HepG2 (cell line): ENCODE data around the gene ELOVL7. TPM values are rescaled to one million over a fixed set of nuclear protein-coding genes. Genes with fewer than 3 reads are reported as not detected.

Source experiments
- ATAC-seq: fragments of 200-7000 bp; cut with Tn5 transposase; 3 replicates; pipeline ENCODE4 v1.9.1; 2020; ENCODE audit warnings: mild to moderate bottlenecking, moderate library complexity
- BruUV-seq: library from RNA; stranded (reverse); fragments of 400-500 nt; replicated peaks from 2 replicates; lab custom pipeline; 2021; lab: Mats Ljungman, UMichigan
- CTCF ChIA-PET: fragments of 300-600 bp; formaldehyde crosslinking; extraction: SDS; loops from one replicate; lab custom pipeline; 2021; ENCODE audit warnings: low total read pairs, inconsistent platforms, low intra/inter-chr PET ratio; lab: Yijun Ruan, JAX
- POLR2A ChIA-PET: fragments of 350-600 bp; sonication (Branson Sonifier 250); formaldehyde crosslinking; loops from one replicate; lab custom pipeline; 2020; ENCODE audit warnings: antibody characterized with exemption, inconsistent platforms; lab: Yijun Ruan, JAX
- DNase-seq: peaks from one replicate; pipeline ENCODE4 v3.0.0-alpha.2; 2015; ENCODE audit warnings: low spot score
- FAIRE-seq: peaks from 3 replicates; lab custom pipeline; 2011; peaks lifted over from hg19 to GRCh38; lab: Jason Lieb, UNC
- H2AFZ ChIP-seq: one replicate; pipeline ENCODE4 v1.6.1; 2011; ENCODE audit warnings: low read length, inconsistent platforms
- H3K27ac ChIP-seq: fragments of 300-600 bp; 3 replicates; pipeline ENCODE4 v1.8.0; 2011; ENCODE audit warnings: mixed run types, mild to moderate bottlenecking, mixed read lengths, low read length, inconsistent platforms; ENCODE audit not compliant: insufficient read depth; ENCODE audit errors: extremely low read length
- H3K27me3 ChIP-seq, 2 experiments: fragments of 200-600 bp in 1 of 2; 2 replicates in 1 of 2; 3 replicates in 1 of 2; pipeline versions ENCODE4 v1.6.0 to v1.8.0; 2011; ENCODE audit warnings: low read length in 2 of 2, mild to moderate bottlenecking in 2 of 2, moderate library complexity in 2 of 2, inconsistent platforms in 1 of 2; ENCODE audit not compliant: insufficient read depth in 2 of 2, control insufficient read depth in 1 of 2
- H3K36me3 ChIP-seq, 2 experiments: fragments of 200-600 bp in 1 of 2; replicated peaks in 1 of 2; 2 replicates in 1 of 2; 3 replicates in 1 of 2; pipeline versions ENCODE4 v1.5.1 to v1.8.0; 2011; ENCODE audit warnings: low read length in 2 of 2, inconsistent platforms in 1 of 2; ENCODE audit not compliant: insufficient read depth in 2 of 2, control insufficient read depth in 1 of 2
- H3K4me1 ChIP-seq: 2 replicates; pipeline ENCODE4 v1.5.1; 2012; ENCODE audit warnings: low read length, inconsistent platforms; ENCODE audit not compliant: insufficient read depth
- H3K4me2 ChIP-seq: 2 replicates; pipeline ENCODE4 v1.6.0; 2011; ENCODE audit warnings: low read depth, low read length, inconsistent platforms
- H3K4me3 ChIP-seq, 3 experiments: fragments of 200-600 bp in 1 of 3; sonication (generic), shearing (Covaris generic) in 1 of 3; replicated peaks in 1 of 3; 2 replicates each; pipeline ENCODE4 v1.5.1; 2011 to 2016; ENCODE audit warnings: low read length in 3 of 3, inconsistent platforms in 2 of 3, low read depth in 2 of 3, mild to moderate bottlenecking in 2 of 3, control low read depth in 1 of 3, mixed read lengths in 1 of 3; ENCODE audit not compliant: insufficient read depth in 1 of 3
- H3K79me2 ChIP-seq: one replicate; pipeline ENCODE4 v1.6.1; 2011; ENCODE audit warnings: low read length, inconsistent platforms; ENCODE audit not compliant: insufficient read depth
- H3K9ac ChIP-seq: 2 replicates; pipeline ENCODE4 v1.6.0; 2011; ENCODE audit warnings: mild to moderate bottlenecking, low read depth, low read length, inconsistent platforms; ENCODE audit not compliant: insufficient read depth
- H3K9me3 ChIP-seq: 2 replicates; pipeline ENCODE4 v1.5.1; 2012; ENCODE audit warnings: mild to moderate bottlenecking, low read length
- H4K20me1 ChIP-seq: 2 replicates; pipeline ENCODE4 v1.6.0; 2011; ENCODE audit warnings: inconsistent platforms, mild to moderate bottlenecking, low read length, moderate library complexity; ENCODE audit not compliant: insufficient read depth
- AKNA ChIP-seq: sonication (generic); formaldehyde crosslinking; IDR thresholded peaks from 2 replicates; pipeline ENCODE4 v1.4.0; 2020; ENCODE audit warnings: missing genetic modification reagents, borderline replicate concordance
- ZNF24 ChIP-seq: fragments of 450-650 bp; IDR thresholded peaks from 2 replicates; pipeline ENCODE4 v1.6.1; 2017; ENCODE audit warnings: antibody characterized with exemption, mild to moderate bottlenecking
- ZNF543 ChIP-seq: sonication (generic); formaldehyde crosslinking; IDR thresholded peaks from 2 replicates; pipeline ENCODE4 v1.4.0; 2020; ENCODE audit warnings: mild to moderate bottlenecking, missing genetic modification reagents
- in situ Hi-C: cut with HindIII; loops from 2 replicates; pipeline ENCODE4 v1.10.0; 2017; ENCODE audit warnings: low pct_unique_long_range_greater_than_20kb; ENCODE audit not compliant: extremely low pct_ligation_motif_present
- intact Hi-C: fragments of 100-400 bp; cut with micrococcal nuclease; formaldehyde crosslinking; loops from one replicate; pipeline ENCODE4 v1.10.0; 2022; ENCODE audit not compliant: unreplicated experiment
- polyA plus RNA-seq, 8 experiments: library from polyadenylated mRNA; depleted of rRNA in 3 of 8; stranded (reverse) in 7 of 8; unstranded in 1 of 8; fragments of >200 nt; fragmentation: Illumina TruSeq in 4 of 8; extraction: Trizol in 4 of 8; gene quantifications; 2 replicates each; pipeline versions ENCODE4 v1.2.1 to v1.2.3, GENCODE V29; 2011 to 2016; ENCODE audit warnings: low read depth in 4 of 8, missing spikeins in 1 of 8, mixed read lengths in 1 of 8; ENCODE audit not compliant: insufficient read depth in 1 of 8
- total RNA-seq, 5 experiments: library from RNA; depleted of rRNA; stranded (reverse); fragments of >200 nt; fragmentation: Illumina TruSeq; extraction: Trizol; gene quantifications; 2 replicates each; pipeline ENCODE4 v1.2.3, GENCODE V29; 2016; ENCODE audit warnings: low read depth in 1 of 5

The ELOVL7 gene
- total and polyA plus RNA-seq, 2 of the 13 experiments (the other 11 are each of a cell fraction or from before 2014, with no cell fraction given) = 4.5 to 7.3 TPM

- TF ChIP-seq AKNA (CRISPR knock-in tag) = no peak
- TF ChIP-seq, all 625 proteins: peak for 0
Measured at GRCh38 chr5:60812426-60812825, 31.6 kb downstream of the ELOVL7 start (continued).

- peaks cover 44% of the 10 kb centered on the region for H3K4me1 ChIP-seq
- no peaks in the 10 kb centered on the region for H3K27me3 ChIP-seq
- no TSS peak for BruUV-seq
- ChIA-PET POLR2A (interaction anchor here (0.9 kb wide), 1 partner anchor 111 kb away, joined by 5 read pairs; the partner anchor contains the start of gene DEPDC1B), CTCF (no interaction called here)
- intact Hi-C loops = no loop called here
- H4K20me1 ChIP-seq = no peaks in the 10 kb centered on the region
- H3K27ac ChIP-seq = no peak overlapping the region
- H3K36me3 ChIP-seq = no peaks in the 10 kb centered on the region
- peak overlapping the region; percentile 32; the same call in 1 of the 2 replicates for H3K4me2 ChIP-seq
- DNase-seq (no peak), ATAC-seq (peak; percentile 19; the same call in 1 of the 3 replicates), FAIRE-seq (no peak)
- no peak for TF ChIP-seq ZNF24
- no peak for TF ChIP-seq ZNF543 (CRISPR knock-in tag)
- H2AFZ ChIP-seq = no peak overlapping the region
- no peaks in the 10 kb centered on the region for H3K9me3 ChIP-seq
- no peak overlapping the region for H3K4me3 ChIP-seq
- in situ Hi-C loops = loop anchor here (10.0 kb wide), 1 partner anchor 126 kb away; no protein-coding TSS in a partner anchor
- no peaks in the 10 kb centered on the region for H3K79me2 ChIP-seq
- H3K9ac ChIP-seq = no peak overlapping the region
Measured at GRCh38 chr5:60811105-60811504, 33.0 kb downstream of the ELOVL7 start.
